Glutamatergic neuron (in vitro differentiated cells): Measurements from ENCODE around the gene PMP22. TPM values are rescaled to one million over a fixed set of nuclear protein-coding genes. Genes with fewer than 3 reads are reported as not detected.

Source experiments
- DNase-seq: peaks from one replicate; pipeline ENCODE4 v3.0.0; 2022
- H3K27ac Mint-ChIP-seq: one replicate; pipeline ENCODE4 v1.8.0; 2020; ENCODE audit warnings: mild to moderate bottlenecking, mixed read lengths, inconsistent platforms; ENCODE audit not compliant: unreplicated experiment
- H3K27me3 Mint-ChIP-seq: one replicate; pipeline ENCODE4 v1.8.0; 2020; ENCODE audit warnings: mild to moderate bottlenecking, moderate library complexity, mixed read lengths, inconsistent platforms; ENCODE audit not compliant: unreplicated experiment
- H3K36me3 Mint-ChIP-seq: one replicate; pipeline ENCODE4 v1.8.0; 2020; ENCODE audit warnings: mild to moderate bottlenecking, mixed read lengths, inconsistent platforms; ENCODE audit not compliant: unreplicated experiment
- H3K4me1 Mint-ChIP-seq: one replicate; pipeline ENCODE4 v1.8.0; 2020; ENCODE audit warnings: mild to moderate bottlenecking, low read depth, mixed read lengths, inconsistent platforms; ENCODE audit not compliant: unreplicated experiment
- H3K4me3 Mint-ChIP-seq: one replicate; pipeline ENCODE4 v1.8.0; 2020; ENCODE audit warnings: mild to moderate bottlenecking, mixed read lengths, inconsistent platforms; ENCODE audit not compliant: unreplicated experiment
- H3K9me3 Mint-ChIP-seq: one replicate; pipeline ENCODE4 v1.8.0; 2020; ENCODE audit warnings: mild to moderate bottlenecking, moderate library complexity, mixed read lengths, inconsistent platforms; ENCODE audit not compliant: unreplicated experiment
- total RNA-seq: library from RNA; stranded (reverse); fragmentation: NEBNext Ultra II Directional; extraction: Animal tissue kit (Norgen Biotek cat#: 25700); gene quantifications from one replicate; pipeline ENCODE4 v1.2.1, GENCODE V29; 2021; ENCODE audit not compliant: unreplicated experiment
- TF ChIP-seq, protein P1 (sequence below): fragments of 200-600 bp; sonication (generic); IDR thresholded peaks from one replicate; pipeline ENCODE4 v1.5.0; 2021; ENCODE audit not compliant: partially characterized antibody, unreplicated experiment

PMP22 gene
- total RNA-seq, 1 donor from 2014 or later, result 0.56 TPM

DNA sequence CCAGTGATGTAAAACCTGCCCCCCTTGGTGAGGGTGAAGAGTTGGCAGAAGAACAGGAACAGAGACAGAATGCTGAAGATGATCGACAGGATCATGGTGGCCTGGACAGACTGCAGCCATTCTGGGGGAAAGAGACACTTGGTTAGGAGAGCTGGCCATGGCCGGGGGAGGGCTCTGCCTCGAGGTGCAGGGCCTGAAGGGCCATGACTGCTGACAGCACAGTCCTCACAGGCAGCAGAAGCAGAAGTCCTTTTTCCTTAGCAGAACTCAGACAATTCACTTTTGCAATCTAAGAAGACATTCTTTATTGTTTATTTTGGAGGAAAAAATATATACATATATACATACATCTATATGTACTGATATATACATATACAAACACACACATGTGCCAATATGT is 25.6 kb downstream of the PMP22 start:
- Mint-ChIP-seq H3K27ac (no peak overlapping the region), H3K4me1 (no peaks in the 10 kb centered on the region), H3K27me3 (no peaks in the 10 kb centered on the region), H3K4me3 (no peak overlapping the region), H3K36me3 (no peaks in the 10 kb centered on the region), H3K9me3 (peaks cover 2% of the 10 kb centered on the region)
- no peak for DNase-seq
- TF ChIP-seq, protein P1, sequence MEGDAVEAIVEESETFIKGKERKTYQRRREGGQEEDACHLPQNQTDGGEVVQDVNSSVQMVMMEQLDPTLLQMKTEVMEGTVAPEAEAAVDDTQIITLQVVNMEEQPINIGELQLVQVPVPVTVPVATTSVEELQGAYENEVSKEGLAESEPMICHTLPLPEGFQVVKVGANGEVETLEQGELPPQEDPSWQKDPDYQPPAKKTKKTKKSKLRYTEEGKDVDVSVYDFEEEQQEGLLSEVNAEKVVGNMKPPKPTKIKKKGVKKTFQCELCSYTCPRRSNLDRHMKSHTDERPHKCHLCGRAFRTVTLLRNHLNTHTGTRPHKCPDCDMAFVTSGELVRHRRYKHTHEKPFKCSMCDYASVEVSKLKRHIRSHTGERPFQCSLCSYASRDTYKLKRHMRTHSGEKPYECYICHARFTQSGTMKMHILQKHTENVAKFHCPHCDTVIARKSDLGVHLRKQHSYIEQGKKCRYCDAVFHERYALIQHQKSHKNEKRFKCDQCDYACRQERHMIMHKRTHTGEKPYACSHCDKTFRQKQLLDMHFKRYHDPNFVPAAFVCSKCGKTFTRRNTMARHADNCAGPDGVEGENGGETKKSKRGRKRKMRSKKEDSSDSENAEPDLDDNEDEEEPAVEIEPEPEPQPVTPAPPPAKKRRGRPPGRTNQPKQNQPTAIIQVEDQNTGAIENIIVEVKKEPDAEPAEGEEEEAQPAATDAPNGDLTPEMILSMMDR, result no peak

DNA sequence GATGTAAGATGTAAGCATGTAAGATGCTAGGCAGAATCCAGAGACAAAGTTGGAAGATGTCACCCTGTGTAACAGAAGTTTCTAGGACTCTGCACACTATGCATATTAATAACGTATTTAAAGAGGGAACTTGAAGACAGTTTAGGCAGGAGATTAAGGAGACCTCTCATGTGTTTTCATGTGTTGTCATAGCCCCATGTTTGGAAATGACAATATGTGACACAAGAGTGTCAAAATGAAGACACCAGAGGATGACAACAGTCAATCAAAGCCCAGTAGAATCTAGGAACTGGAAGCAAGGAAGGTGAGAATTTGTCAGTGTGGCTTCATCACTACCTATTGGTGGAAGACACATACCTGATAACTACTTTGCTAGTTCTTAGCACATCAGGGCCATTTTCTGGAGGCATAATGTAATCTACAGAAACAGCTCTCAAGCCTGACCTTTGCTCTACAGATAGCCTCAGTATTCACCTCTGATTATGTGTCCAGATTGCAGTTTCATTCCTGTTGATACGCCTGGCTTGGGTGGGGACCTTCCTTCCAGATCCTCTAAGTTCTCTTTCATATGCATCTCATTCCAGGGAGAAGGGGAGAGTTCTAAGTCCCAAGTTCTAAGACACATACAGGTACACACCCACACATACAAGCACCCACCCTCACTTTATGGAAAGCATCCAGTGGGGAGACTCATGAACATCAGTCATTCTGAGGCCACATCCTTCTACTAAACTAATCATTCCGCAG is 26.3 kb downstream of the PMP22 start:
- Mint-ChIP-seq H3K4me1 (no peaks in the 10 kb centered on the region), H3K36me3 (no peaks in the 10 kb centered on the region), H3K27ac (no peak overlapping the region), H3K27me3 (no peaks in the 10 kb centered on the region), H3K4me3 (no peak overlapping the region), H3K9me3 (peaks cover 2% of the 10 kb centered on the region)
- DNase-seq, result no peak
- TF ChIP-seq, protein P1, result no peak

DNA sequence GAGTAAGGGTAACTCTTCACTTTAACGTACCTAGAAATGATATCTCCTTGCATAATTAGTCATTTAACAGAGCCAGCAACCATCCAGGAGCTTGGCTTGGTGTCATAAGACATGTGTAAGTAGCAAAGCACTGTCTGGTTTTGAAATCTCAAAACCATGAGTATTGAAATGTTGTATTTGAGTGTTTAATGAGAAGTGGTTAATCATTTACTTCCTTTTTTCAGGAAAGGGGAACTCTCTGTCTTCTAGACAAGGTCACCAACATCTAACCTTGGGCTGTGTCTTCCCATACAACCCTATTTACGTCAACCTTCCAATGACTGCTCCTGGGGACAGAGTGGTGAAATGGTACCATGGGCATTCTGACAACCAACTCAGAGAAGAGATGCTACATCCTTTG is 27.1 kb downstream of the PMP22 start:
- no peak for DNase-seq
- no peaks in the 10 kb centered on the region for H3K4me1 Mint-ChIP-seq
- no peak overlapping the region for H3K4me3 Mint-ChIP-seq
- no peaks in the 10 kb centered on the region for H3K36me3 Mint-ChIP-seq
- peaks cover 2% of the 10 kb centered on the region for H3K9me3 Mint-ChIP-seq
- H3K27ac Mint-ChIP-seq, result no peak overlapping the region
- TF ChIP-seq, protein P1, result no peak
- H3K27me3 Mint-ChIP-seq, result no peaks in the 10 kb centered on the region

GRCh38 chr17:15237106-15237425 is 28.1 kb downstream of the PMP22 start:
- Mint-ChIP-seq H3K27ac (no peak overlapping the region), H3K27me3 (no peaks in the 10 kb centered on the region), H3K9me3 (peaks cover 2% of the 10 kb centered on the region), H3K4me3 (no peak overlapping the region), H3K4me1 (no peaks in the 10 kb centered on the region), H3K36me3 (no peaks in the 10 kb centered on the region)
- no peak for DNase-seq
- TF ChIP-seq, protein P1, result no peak

DNA sequence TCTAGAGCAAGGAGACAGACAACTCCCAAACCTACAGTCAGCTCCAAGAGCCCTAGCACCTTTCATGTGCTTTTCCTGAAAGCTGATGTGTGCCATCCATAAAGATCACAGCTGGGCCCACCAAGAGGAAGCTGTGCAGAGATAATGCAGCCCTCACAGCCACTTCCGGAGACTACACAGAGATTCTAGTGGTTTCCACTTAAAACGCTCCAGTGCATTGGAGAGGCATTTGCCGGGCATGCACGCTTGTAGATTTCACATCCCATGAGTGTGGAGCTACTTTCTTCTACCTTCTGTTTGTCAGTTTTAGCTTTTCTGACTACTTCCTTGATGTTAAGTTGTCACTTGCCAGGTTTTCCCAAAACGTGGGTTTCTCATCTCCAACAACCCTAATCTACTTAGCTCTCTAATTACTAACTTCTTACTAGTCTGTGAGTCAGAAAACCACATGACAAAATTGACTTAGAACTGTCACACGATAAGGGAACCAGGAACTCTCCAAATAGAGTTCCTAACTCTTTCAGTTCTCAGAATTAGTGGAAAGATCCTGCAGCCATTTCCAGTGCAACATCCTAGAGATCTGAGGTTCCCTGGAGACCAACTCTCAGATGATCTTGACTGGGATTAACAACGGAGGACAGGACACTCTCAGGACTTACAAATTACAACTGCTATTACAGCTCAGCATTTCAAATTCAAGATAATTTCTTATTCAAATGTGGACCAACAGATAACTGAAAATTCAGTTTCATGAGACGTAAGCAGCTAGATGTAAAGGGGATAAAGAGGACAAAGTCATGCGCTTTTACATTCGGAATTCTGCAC is 28.6 kb downstream of the PMP22 start:
- no peaks in the 10 kb centered on the region for H3K9me3 Mint-ChIP-seq
- H3K36me3 Mint-ChIP-seq, result no peaks in the 10 kb centered on the region
- TF ChIP-seq, protein P1, result no peak
- no peak for DNase-seq
- H3K4me3 Mint-ChIP-seq, result no peak overlapping the region
- no peaks in the 10 kb centered on the region for H3K27me3 Mint-ChIP-seq
- no peaks in the 10 kb centered on the region for H3K4me1 Mint-ChIP-seq
- H3K27ac Mint-ChIP-seq, result no peak overlapping the region
